Keratinocyte (primary cell): Measurements from ENCODE around the gene ASTL. TPM values are rescaled to one million over a fixed set of nuclear protein-coding genes. Genes with fewer than 3 reads are reported as not detected.
A peak's percentile ranks its signal among the peaks of the same experiment; 100 is the strongest.

Source experiments
- DNase-seq: peaks from one replicate; pipeline ENCODE4 v3.0.0-alpha.2; 2011; ENCODE audit warnings: low read depth, missing footprints, low spot score
- FAIRE-seq: peaks from 2 replicates; lab custom pipeline; 2011; peaks lifted over from hg19 to GRCh38; lab: Jason Lieb, UNC
- H2AFZ ChIP-seq: 2 replicates; pipeline ENCODE4 v1.6.0; 2012; ENCODE audit warnings: low read length, control low read depth, inconsistent platforms; ENCODE audit not compliant: control insufficient read depth
- H3K27ac ChIP-seq: 2 replicates; pipeline ENCODE4 v1.5.1; 2011; ENCODE audit warnings: low read length; ENCODE audit not compliant: control insufficient read depth, insufficient read depth
- H3K27me3 ChIP-seq: 3 replicates; pipeline ENCODE4 v1.6.0; 2011; ENCODE audit warnings: low read length; ENCODE audit not compliant: control insufficient read depth, insufficient read depth; ENCODE audit errors: extremely low read depth
- H3K36me3 ChIP-seq, 2 experiments: 2 replicates in 1 of 2; 3 replicates in 1 of 2; pipeline ENCODE4 v1.5.1; 2011; ENCODE audit warnings: low read length in 2 of 2, mild to moderate bottlenecking in 1 of 2; ENCODE audit not compliant: control insufficient read depth in 2 of 2, insufficient read depth in 2 of 2; ENCODE audit errors: extremely low read depth in 1 of 2
- H3K4me1 ChIP-seq: 3 replicates; pipeline ENCODE4 v1.5.1; 2011; ENCODE audit warnings: low read length; ENCODE audit not compliant: control insufficient read depth, insufficient read depth; ENCODE audit errors: extremely low read depth
- H3K4me2 ChIP-seq: 3 replicates; pipeline ENCODE4 v1.6.0; 2011; ENCODE audit warnings: low read depth, low read length; ENCODE audit not compliant: control insufficient read depth, insufficient read depth; ENCODE audit errors: extremely low read depth
- H3K4me3 ChIP-seq, 3 experiments: fragments of 200-600 bp in 1 of 3; sonication (generic) in 1 of 3; 2 replicates in 2 of 3; 3 replicates in 1 of 3; pipeline ENCODE4 v1.5.1; 2011 to 2016; ENCODE audit warnings: low read length in 3 of 3, mild to moderate bottlenecking in 3 of 3, control low read depth in 2 of 3, inconsistent platforms in 1 of 3, low read depth in 1 of 3, mixed read lengths in 1 of 3, mixed run types in 1 of 3, moderate library complexity in 1 of 3; ENCODE audit not compliant: control insufficient read depth in 2 of 3, insufficient read depth in 2 of 3; ENCODE audit errors: extremely low read depth in 1 of 3
- H3K79me2 ChIP-seq: 2 replicates; pipeline ENCODE4 v1.6.0; 2012; ENCODE audit warnings: low read length; ENCODE audit not compliant: control insufficient read depth, insufficient read depth
- H3K9ac ChIP-seq: 3 replicates; pipeline ENCODE4 v1.6.0; 2011; ENCODE audit warnings: low read length; ENCODE audit not compliant: control insufficient read depth, insufficient read depth; ENCODE audit errors: extremely low read depth
- H3K9me1 ChIP-seq: 3 replicates; pipeline ENCODE4 v1.6.0; 2011; ENCODE audit warnings: low read length; ENCODE audit not compliant: control insufficient read depth, insufficient read depth; ENCODE audit errors: extremely low read depth
- H3K9me3 ChIP-seq: 2 replicates; pipeline ENCODE4 v1.5.1; 2012; ENCODE audit warnings: low read depth, low read length; ENCODE audit not compliant: control insufficient read depth
- H4K20me1 ChIP-seq: 3 replicates; pipeline ENCODE4 v1.6.0; 2011; ENCODE audit warnings: low read length; ENCODE audit not compliant: control insufficient read depth, insufficient read depth; ENCODE audit errors: extremely low read depth
- CTCF ChIP-seq, 3 experiments: IDR thresholded peaks in 1 of 3; conservative IDR thresholded peaks in 1 of 3; optimal IDR thresholded peaks in 1 of 3; 2 replicates in 2 of 3; 3 replicates in 1 of 3; pipeline versions ENCODE3 to v1.5.1; 2011; ENCODE audit warnings: low read length in 3 of 3, mild to moderate bottlenecking in 3 of 3, moderate library complexity in 2 of 3, control low read depth in 1 of 3, inconsistent platforms in 1 of 3; ENCODE audit not compliant: insufficient read depth in 2 of 3; ENCODE audit errors: extremely low read depth in 1 of 3
- EZH2 ChIP-seq: IDR thresholded peaks from one replicate; pipeline ENCODE4 v1.6.1; 2012; ENCODE audit warnings: inconsistent platforms, mild to moderate bottlenecking, low read length, moderate library complexity
- dilution Hi-C: fragments of 300-500 bp; cut with MboI; formaldehyde crosslinking; loops from one replicate; pipeline ENCODE4 v1.7.0; 2020; ENCODE audit warnings: low sequenced_read_pairs; ENCODE audit not compliant: extremely low pct_ligation_motif_present
- polyA plus RNA-seq, 5 experiments: library from polyadenylated mRNA; depleted of rRNA in 3 of 5; stranded (reverse) in 3 of 5; stranded (forward) in 1 of 5; unstranded in 1 of 5; fragments of >200 nt; gene quantifications; 1 replicate in 1 of 5; 2 replicates in 3 of 5; 3 replicates in 1 of 5; pipeline versions ENCODE4 v1.2.1 to v1.2.3, GENCODE V29; 2011 to 2012; ENCODE audit warnings: missing spikeins in 2 of 5, low read depth in 1 of 5, low replicate concordance in 1 of 5

Gene ASTL
- polyA plus RNA-seq, 1 donor (not counting 4 experiments of a cell fraction or from before 2014, with no cell fraction given): not detected

GRCh38 chr2:96099861-96100798, 38.2 kb downstream of the ASTL start:
- dilution Hi-C loops: no loop called here
- FAIRE-seq: no peak
- Histone ChIP-seq H3K4me1 (no peaks in the 10 kb centered on the region), H3K4me2 (no peak overlapping the region), H3K27ac (no peak overlapping the region), H3K36me3 (no peaks in the 10 kb centered on the region), H3K9ac (no peak overlapping the region), H3K27me3 (peaks cover 3% of the 10 kb centered on the region), H3K9me1 (no peaks in the 10 kb centered on the region), H2AFZ (no peak overlapping the region), H3K79me2 (no peaks in the 10 kb centered on the region), H3K4me3 (no peak overlapping the region), H3K9me3 (peaks cover under 1% of the 10 kb centered on the region), H4K20me1 (no peaks in the 10 kb centered on the region)
- DNase-seq: peak; percentile 32
- TF ChIP-seq EZH2: no peak
- no peak for TF ChIP-seq CTCF (optimal IDR thresholded peaks at IDR 0.05 in 1 of 3, IDR thresholded peaks at IDR 0.05 in 1 of 3, conservative IDR thresholded peaks at IDR 0.05 in 1 of 3; ENCODE audit: extremely low read depth in 1 of 3, insufficient read depth in 2 of 3, low read length in 3 of 3)

GRCh38 chr2:96098900-96099590, 39.3 kb downstream of the ASTL start:
- no peak for FAIRE-seq
- Histone ChIP-seq H3K27me3 (peaks cover 3% of the 10 kb centered on the region), H3K4me2 (no peak overlapping the region), H3K9me1 (no peaks in the 10 kb centered on the region), H3K9ac (no peak overlapping the region), H3K36me3 (no peaks in the 10 kb centered on the region), H3K9me3 (no peaks in the 10 kb centered on the region), H3K27ac (no peak overlapping the region), H3K79me2 (no peaks in the 10 kb centered on the region), H3K4me3 (no peak overlapping the region), H3K4me1 (no peaks in the 10 kb centered on the region), H2AFZ (no peak overlapping the region), H4K20me1 (no peaks in the 10 kb centered on the region)
- no peak for DNase-seq
- dilution Hi-C loops: no loop called here
- TF ChIP-seq CTCF (optimal IDR thresholded peaks at IDR 0.05 in 1 of 3, IDR thresholded peaks at IDR 0.05 in 1 of 3, conservative IDR thresholded peaks at IDR 0.05 in 1 of 3; ENCODE audit: extremely low read depth in 1 of 3, insufficient read depth in 2 of 3, low read length in 3 of 3): no peak
- TF ChIP-seq EZH2: no peak
